Measurements from ENCODE around the gene HOXD8.

HOXD8 gene

GRCh38 chr2:176128172-176128981, 1.1 kb upstream of the HOXD8 start:
- Histone ChIP-seq H3K36me3 (ENCODE audit: control insufficient read depth, insufficient read depth, low read length) (no peaks in the 10 kb centered on the region), H3K9me3 (ENCODE audit: control insufficient read depth, insufficient read depth, low read length) (no peaks in the 10 kb centered on the region), H3K4me3 (ENCODE audit: low read depth, low read length) (peak overlapping the region; percentile 17; the same call in 1 of the 2 replicates), H3K27me3 (ENCODE audit: control insufficient read depth, insufficient read depth, low read length) (peaks cover 100% of the 10 kb centered on the region), H3K9ac (ENCODE audit: low read depth, low read length) (no peak overlapping the region), H3K27ac (ENCODE audit: low read depth, low read length) (no peak overlapping the region), H3K4me1 (ENCODE audit: control insufficient read depth, insufficient read depth, low read length) (peaks cover 10% of the 10 kb centered on the region)

- H3K27me3 ChIP-seq (ENCODE audit: control insufficient read depth, insufficient read depth, low read length), result peaks cover 100% of the 10 kb centered on the region
- no peaks in the 10 kb centered on the region for H3K9me3 ChIP-seq (ENCODE audit: control insufficient read depth, insufficient read depth, low read length)
- H3K9ac ChIP-seq (ENCODE audit: low read depth, low read length), result no peak overlapping the region
- peaks cover 10% of the 10 kb centered on the region for H3K4me1 ChIP-seq (ENCODE audit: control insufficient read depth, insufficient read depth, low read length)
- H3K27ac ChIP-seq (ENCODE audit: low read depth, low read length), result no peak overlapping the region
- no peaks in the 10 kb centered on the region for H3K36me3 ChIP-seq (ENCODE audit: control insufficient read depth, insufficient read depth, low read length)
- H3K4me3 ChIP-seq (ENCODE audit: low read depth, low read length), result no peak overlapping the region
Observed at GRCh38 chr2:176129813-176130146, 275 bp downstream of the HOXD8 start.

- no peak overlapping the region for H3K4me3 ChIP-seq (ENCODE audit: low read depth, low read length)
Observed at GRCh38 chr2:176130147-176130956, 847 bp downstream of the HOXD8 start.

DNA sequence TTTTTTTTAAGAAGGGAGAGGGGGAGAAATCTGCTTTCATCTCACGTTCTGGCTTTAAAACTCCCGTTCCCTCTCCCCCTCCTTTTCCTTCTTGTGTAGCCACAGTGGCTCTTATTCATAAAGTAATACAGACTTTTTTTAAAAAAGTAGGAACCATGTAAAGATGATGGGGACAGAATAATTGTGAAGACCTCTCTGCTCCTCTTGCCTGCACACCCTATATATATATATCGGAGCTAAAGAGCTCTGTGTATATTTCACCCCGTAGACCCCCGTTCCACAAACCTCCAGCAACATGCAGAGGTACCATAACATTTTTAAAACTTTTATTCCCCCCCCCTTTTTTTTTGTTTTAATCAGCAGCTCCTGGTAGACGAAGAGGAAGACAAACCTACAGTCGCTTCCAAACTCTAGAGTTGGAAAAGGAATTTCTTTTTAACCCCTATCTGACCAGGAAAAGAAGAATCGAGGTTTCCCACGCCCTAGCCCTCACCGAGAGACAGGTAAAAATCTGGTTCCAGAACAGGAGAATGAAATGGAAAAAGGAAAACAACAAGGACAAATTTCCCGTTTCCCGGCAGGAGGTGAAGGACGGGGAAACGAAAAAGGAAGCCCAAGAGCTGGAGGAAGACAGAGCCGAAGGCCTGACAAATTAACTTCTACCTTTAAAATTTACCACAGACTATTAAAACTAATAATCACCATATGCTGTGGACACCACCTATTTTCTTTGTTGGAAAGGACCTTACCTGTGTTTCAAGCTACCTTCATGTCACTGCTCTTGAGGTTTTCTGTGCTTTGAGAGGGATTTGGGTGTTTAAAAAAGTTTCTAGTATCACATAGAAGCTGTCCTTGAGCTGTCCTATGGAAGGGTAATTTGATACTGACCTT, 1.7 kb downstream of the HOXD8 start:
- no peak overlapping the region for H3K9ac ChIP-seq (ENCODE audit: low read depth, low read length)
- no peak overlapping the region for H3K4me3 ChIP-seq (ENCODE audit: low read depth, low read length)
- H3K27me3 ChIP-seq (ENCODE audit: control insufficient read depth, insufficient read depth, low read length), result peaks cover 100% of the 10 kb centered on the region

More at GRCh38 chr2:176130147-176130956, 847 bp downstream of the HOXD8 start:
- no peaks in the 10 kb centered on the region for H3K36me3 ChIP-seq (ENCODE audit: control insufficient read depth, insufficient read depth, low read length)
- H3K4me1 ChIP-seq (ENCODE audit: control insufficient read depth, insufficient read depth, low read length), result peaks cover 10% of the 10 kb centered on the region
- no peak overlapping the region for H3K27ac ChIP-seq (ENCODE audit: low read depth, low read length)
- H3K27me3 ChIP-seq (ENCODE audit: control insufficient read depth, insufficient read depth, low read length), result peaks cover 100% of the 10 kb centered on the region
- no peaks in the 10 kb centered on the region for H3K9me3 ChIP-seq (ENCODE audit: control insufficient read depth, insufficient read depth, low read length)
- no peak overlapping the region for H3K9ac ChIP-seq (ENCODE audit: low read depth, low read length)

DNA sequence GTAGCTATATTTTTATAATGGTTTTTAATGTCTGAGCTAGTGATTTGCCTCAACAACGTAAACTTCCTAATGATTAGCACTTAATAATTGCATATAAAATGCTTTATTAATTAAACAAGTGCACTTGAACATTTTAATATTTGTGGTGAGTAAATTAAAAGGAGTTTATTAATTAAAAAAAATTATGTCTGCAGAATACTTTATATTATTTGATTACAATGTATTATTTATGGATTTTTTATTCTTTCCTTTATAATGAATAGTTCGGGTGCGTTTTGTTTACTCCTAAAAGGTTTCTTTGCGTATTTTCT, 2.3 kb downstream of the HOXD8 start:
- H3K27me3 ChIP-seq (ENCODE audit: control insufficient read depth, insufficient read depth, low read length), result peaks cover 100% of the 10 kb centered on the region
- H3K9ac ChIP-seq (ENCODE audit: low read depth, low read length), result no peak overlapping the region
- no peak overlapping the region for H3K27ac ChIP-seq (ENCODE audit: low read depth, low read length)
- H3K4me3 ChIP-seq (ENCODE audit: low read depth, low read length), result no peak overlapping the region
- no peaks in the 10 kb centered on the region for H3K9me3 ChIP-seq (ENCODE audit: control insufficient read depth, insufficient read depth, low read length)
- no peaks in the 10 kb centered on the region for H3K36me3 ChIP-seq (ENCODE audit: control insufficient read depth, insufficient read depth, low read length)
- peaks cover 10% of the 10 kb centered on the region for H3K4me1 ChIP-seq (ENCODE audit: control insufficient read depth, insufficient read depth, low read length)

More for the DNA sequence above, 1.7 kb downstream of the HOXD8 start:
- Histone ChIP-seq H3K9me3 (ENCODE audit: control insufficient read depth, insufficient read depth, low read length) (no peaks in the 10 kb centered on the region), H3K36me3 (ENCODE audit: control insufficient read depth, insufficient read depth, low read length) (no peaks in the 10 kb centered on the region), H3K27ac (ENCODE audit: low read depth, low read length) (no peak overlapping the region), H3K4me1 (ENCODE audit: control insufficient read depth, insufficient read depth, low read length) (peaks cover 10% of the 10 kb centered on the region)

DNA sequence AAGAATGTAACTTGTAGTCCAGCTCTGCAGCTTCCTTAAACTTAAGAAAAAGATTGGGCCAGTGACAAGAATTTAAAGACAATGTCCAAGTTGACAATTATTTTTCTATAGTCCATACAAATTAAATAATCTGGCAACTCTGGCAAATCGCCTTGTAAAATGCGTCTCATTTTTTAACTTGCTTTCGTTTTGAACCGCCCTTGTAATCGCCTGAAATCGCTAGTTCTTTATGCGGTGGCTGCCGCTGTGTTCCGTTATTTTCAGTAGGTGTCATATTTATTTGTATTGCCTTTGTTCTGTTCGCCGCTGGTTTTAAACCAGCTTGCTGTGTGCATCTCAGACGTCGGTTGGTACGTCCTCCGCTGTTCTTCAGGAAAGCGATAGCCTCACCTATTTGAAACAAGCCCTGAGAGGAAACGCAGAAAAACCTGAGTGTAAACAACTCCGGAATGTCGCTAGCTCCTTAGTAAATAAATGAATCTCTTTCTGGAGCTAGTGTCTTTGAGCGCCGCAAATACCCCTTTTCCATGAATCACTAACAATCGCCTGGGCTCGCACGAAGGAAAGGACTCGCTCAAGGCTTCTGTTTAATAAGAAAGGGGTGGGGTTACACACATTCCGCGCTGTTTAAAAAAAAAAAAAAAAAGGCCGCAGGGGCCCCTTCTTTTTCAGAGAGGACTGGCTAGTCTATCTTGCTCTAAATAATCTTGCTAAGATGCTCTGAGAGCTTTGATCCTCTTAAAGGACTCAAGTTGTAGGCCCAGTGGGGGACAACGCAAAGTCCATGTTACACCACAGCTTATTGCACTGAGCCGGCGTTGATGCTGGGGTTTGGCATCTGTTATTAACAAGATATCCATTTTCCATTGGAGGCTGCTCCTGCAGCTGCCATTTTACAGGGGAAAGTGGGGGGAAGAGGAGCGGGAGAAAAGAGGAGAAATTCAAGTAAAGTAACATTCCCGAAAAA, 3.0 kb downstream of the HOXD8 start:
- Histone ChIP-seq H3K4me1 (ENCODE audit: control insufficient read depth, insufficient read depth, low read length) (peaks cover 10% of the 10 kb centered on the region), H3K9ac (ENCODE audit: low read depth, low read length) (no peak overlapping the region), H3K27me3 (ENCODE audit: control insufficient read depth, insufficient read depth, low read length) (peaks cover 100% of the 10 kb centered on the region), H3K36me3 (ENCODE audit: control insufficient read depth, insufficient read depth, low read length) (no peaks in the 10 kb centered on the region), H3K4me3 (ENCODE audit: low read depth, low read length) (no peak overlapping the region), H3K27ac (ENCODE audit: low read depth, low read length) (no peak overlapping the region), H3K9me3 (ENCODE audit: control insufficient read depth, insufficient read depth, low read length) (no peaks in the 10 kb centered on the region)

- Histone ChIP-seq H3K4me1 (ENCODE audit: control insufficient read depth, insufficient read depth, low read length) (peaks cover 7% of the 10 kb centered on the region), H3K4me3 (ENCODE audit: low read depth, low read length) (no peak overlapping the region), H3K27me3 (ENCODE audit: control insufficient read depth, insufficient read depth, low read length) (peaks cover 100% of the 10 kb centered on the region), H3K27ac (ENCODE audit: low read depth, low read length) (no peak overlapping the region), H3K9ac (ENCODE audit: low read depth, low read length) (no peak overlapping the region), H3K9me3 (ENCODE audit: control insufficient read depth, insufficient read depth, low read length) (no peaks in the 10 kb centered on the region), H3K36me3 (ENCODE audit: control insufficient read depth, insufficient read depth, low read length) (no peaks in the 10 kb centered on the region)
Observed at GRCh38 chr2:176133389-176133788, 3.9 kb downstream of the HOXD8 start.

DNA sequence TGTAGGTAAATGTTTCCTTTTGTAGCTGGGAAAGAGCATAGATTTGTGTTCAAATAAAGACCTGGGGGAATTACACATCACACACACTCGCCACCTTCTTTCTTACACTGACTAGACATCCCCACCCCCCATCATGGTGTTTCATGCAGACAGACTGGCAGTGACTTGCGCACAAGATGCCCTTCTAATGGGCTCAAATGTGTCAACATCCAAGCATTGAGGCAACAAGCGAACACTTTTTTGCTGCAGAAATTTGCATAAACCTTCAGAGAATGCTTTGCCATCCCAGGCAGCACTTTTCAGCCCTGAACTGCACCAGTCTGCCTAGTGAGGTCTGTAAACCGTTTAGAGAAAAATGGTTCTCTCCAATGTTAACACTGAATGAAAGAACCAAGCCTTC, 4.5 kb downstream of the HOXD8 start:
- Histone ChIP-seq H3K9ac (ENCODE audit: low read depth, low read length) (no peak overlapping the region), H3K27ac (ENCODE audit: low read depth, low read length) (no peak overlapping the region), H3K27me3 (ENCODE audit: control insufficient read depth, insufficient read depth, low read length) (peaks cover 100% of the 10 kb centered on the region), H3K36me3 (ENCODE audit: control insufficient read depth, insufficient read depth, low read length) (no peaks in the 10 kb centered on the region), H3K4me1 (ENCODE audit: control insufficient read depth, insufficient read depth, low read length) (peaks cover 5% of the 10 kb centered on the region), H3K4me3 (ENCODE audit: low read depth, low read length) (no peak overlapping the region), H3K9me3 (ENCODE audit: control insufficient read depth, insufficient read depth, low read length) (no peaks in the 10 kb centered on the region)

- H3K36me3 ChIP-seq (ENCODE audit: control insufficient read depth, insufficient read depth, low read length), result no peaks in the 10 kb centered on the region
- no peak overlapping the region for H3K27ac ChIP-seq (ENCODE audit: low read depth, low read length)
- no peaks in the 10 kb centered on the region for H3K9me3 ChIP-seq (ENCODE audit: control insufficient read depth, insufficient read depth, low read length)
- peaks cover 5% of the 10 kb centered on the region; the same call in 1 of the 2 replicates for H3K4me1 ChIP-seq (ENCODE audit: control insufficient read depth, insufficient read depth, low read length)
- peaks cover 100% of the 10 kb centered on the region for H3K27me3 ChIP-seq (ENCODE audit: control insufficient read depth, insufficient read depth, low read length)
- no peak overlapping the region for H3K9ac ChIP-seq (ENCODE audit: low read depth, low read length)
- no peak overlapping the region for H3K4me3 ChIP-seq (ENCODE audit: low read depth, low read length)
Observed at GRCh38 chr2:176135035-176135440, 5.5 kb downstream of the HOXD8 start.
